HCT116 (cell line): ENCODE results near the gene KRT86. TPM values are rescaled to one million over a fixed set of nuclear protein-coding genes. Genes with fewer than 3 reads are reported as not detected.

Experiments
- ATAC-seq: fragments of 200-7000 bp; cut with Tn5 transposase; 2 replicates; pipeline ENCODE4 v1.9.1; 2020; ENCODE audit warnings: mild to moderate bottlenecking, moderate library complexity
- BruUV-seq: library from RNA; stranded (reverse); fragments of 400-500 nt; replicated peaks from 2 replicates; lab custom pipeline; 2021; lab: Mats Ljungman, UMichigan
- CTCF ChIA-PET: fragments of 300-600 bp; sonication (Branson Sonifier 250); formaldehyde crosslinking; loops from one replicate; lab custom pipeline; 2021; ENCODE audit warnings: antibody characterized with exemption; lab: Charles Lee
- POLR2A ChIA-PET: fragments of 300-600, 350-600 bp; sonication (Branson Sonifier 250); formaldehyde crosslinking; loops from one replicate; lab custom pipeline; 2021; ENCODE audit warnings: antibody characterized with exemption; lab: Charles Lee
- RAD21 ChIA-PET, 2 experiments: fragments of 300-600 bp; sonication (Branson Sonifier 250); formaldehyde crosslinking; loops; one replicate each; lab custom pipeline; 2023; ENCODE audit warnings: low total read pairs in 2 of 2; ENCODE audit not compliant: uncharacterized antibody in 2 of 2, unreplicated experiment in 2 of 2, low non-redundant PET in 1 of 2; lab: Charles Lee
- DNase-seq: peaks from one replicate; pipeline ENCODE4 v3.0.0-alpha.2; 2010; ENCODE audit warnings: low read depth, low spot score
- H2AFZ ChIP-seq: fragments of 200-600 bp; shearing (Covaris generic), sonication (generic); 2 replicates; pipeline ENCODE4 v1.6.1; 2017; ENCODE audit warnings: low read depth, mixed run types, mixed read lengths, antibody characterized with exemption, low read length; ENCODE audit not compliant: poor library complexity, severe bottlenecking
- H3K27ac ChIP-seq: 2 replicates; pipeline ENCODE4 v1.5.1; 2012; ENCODE audit warnings: low read depth, low read length
- H3K27me3 ChIP-seq: fragments of 200-600 bp; sonication (generic); 2 replicates; pipeline ENCODE4 v1.6.1; 2016; ENCODE audit warnings: mixed run types, low read length, mixed read lengths; ENCODE audit not compliant: insufficient read depth
- H3K36me3 ChIP-seq, 2 experiments: fragments of 200-500 bp in 1 of 2; fragments of 200-600 bp in 1 of 2; sonication (Bioruptor generic) in 1 of 2; sonication (generic) in 1 of 2; 2 replicates each; pipeline versions ENCODE4 v1.5.1 to v1.6.1; 2014 to 2016; ENCODE audit warnings: low read length in 2 of 2, inconsistent platforms in 1 of 2, mixed read lengths in 1 of 2, mixed run types in 1 of 2; ENCODE audit not compliant: insufficient read depth in 2 of 2, control insufficient read depth in 1 of 2
- H3K4me1 ChIP-seq, 2 experiments: fragments of 200-600 bp in 1 of 2; sonication (generic) in 1 of 2; 2 replicates each; pipeline versions ENCODE4 v1.5.1 to v1.6.1; 2012 to 2017; ENCODE audit warnings: low read length in 2 of 2, inconsistent platforms in 1 of 2, mild to moderate bottlenecking in 1 of 2, mixed read lengths in 1 of 2, mixed run types in 1 of 2, moderate library complexity in 1 of 2; ENCODE audit not compliant: insufficient read depth in 2 of 2, control insufficient read depth in 1 of 2
- H3K4me2 ChIP-seq: fragments of 200-600 bp; sonication (generic); 2 replicates; pipeline ENCODE4 v1.6.1; 2017; ENCODE audit warnings: mixed run types, low read length, mixed read lengths
- H3K4me3 ChIP-seq, 2 experiments: fragments of 200-600 bp in 1 of 2; sonication (generic) in 1 of 2; replicated peaks in 1 of 2; 2 replicates each; pipeline ENCODE4 v1.5.1; 2011 to 2016; ENCODE audit warnings: low read length in 2 of 2, control low read depth in 1 of 2, low read depth in 1 of 2, mild to moderate bottlenecking in 1 of 2, mixed read lengths in 1 of 2, mixed run types in 1 of 2
- H3K79me2 ChIP-seq: fragments of 200-600 bp; sonication (generic); 2 replicates; pipeline ENCODE4 v1.6.1; 2017; ENCODE audit warnings: mild to moderate bottlenecking, mixed run types, low read length, moderate library complexity, mixed read lengths; ENCODE audit not compliant: insufficient read depth
- H3K9ac ChIP-seq: fragments of 200-600 bp; sonication (generic); 2 replicates; pipeline ENCODE4 v1.6.1; 2016; ENCODE audit warnings: low read length, mixed read lengths
- H3K9me2 ChIP-seq: fragments of 200-600 bp; sonication (generic), shearing (Covaris generic); 2 replicates; pipeline ENCODE4 v1.6.1; 2017; ENCODE audit warnings: mixed run types, mild to moderate bottlenecking, moderate library complexity; ENCODE audit not compliant: insufficient read depth
- H3K9me3 ChIP-seq, 2 experiments: fragments of 200-500 bp in 1 of 2; fragments of 200-600 bp in 1 of 2; sonication (Bioruptor generic) in 1 of 2; sonication (generic) in 1 of 2; 2 replicates each; pipeline ENCODE4 v1.6.1; 2014 to 2017; ENCODE audit warnings: low read length in 2 of 2, mixed read lengths in 2 of 2, inconsistent platforms in 1 of 2, low read depth in 1 of 2, mild to moderate bottlenecking in 1 of 2, mixed run types in 1 of 2, moderate library complexity in 1 of 2; ENCODE audit not compliant: control insufficient read depth in 1 of 2, insufficient read depth in 1 of 2
- H4K20me1 ChIP-seq: fragments of 200-600 bp; sonication (generic), shearing (Covaris generic); 2 replicates; pipeline ENCODE4 v1.6.1; 2017; ENCODE audit warnings: mixed run types, mild to moderate bottlenecking, moderate library complexity; ENCODE audit not compliant: insufficient read depth
- CBX3 ChIP-seq: IDR thresholded peaks from 2 replicates; pipeline ENCODE4 v1.6.1; 2012; ENCODE audit warnings: low read depth
- EZH2phosphoT487 ChIP-seq: fragments of 200-600 bp; IDR thresholded peaks from 2 replicates; pipeline ENCODE4 v1.6.1; 2018; ENCODE audit warnings: antibody characterized with exemption, borderline replicate concordance
- FOSL1 ChIP-seq: IDR thresholded peaks from 2 replicates; pipeline ENCODE4 v1.6.1; 2012; ENCODE audit warnings: low read depth
- JUND ChIP-seq: IDR thresholded peaks from 2 replicates; pipeline ENCODE4 v1.6.1; 2012
- POLR2A ChIP-seq: IDR thresholded peaks from 2 replicates; pipeline ENCODE4 v1.7.0; 2011; ENCODE audit warnings: borderline replicate concordance; ENCODE audit not compliant: insufficient read depth, insufficient read length; ENCODE audit errors: extremely low read depth
- POLR2AphosphoS5 ChIP-seq: IDR thresholded peaks from 2 replicates; pipeline ENCODE4 v1.6.1; 2011; ENCODE audit warnings: mild to moderate bottlenecking, low read depth, low read length, moderate library complexity
- SP1 ChIP-seq: IDR thresholded peaks from 2 replicates; pipeline ENCODE4 v1.6.1; 2012; ENCODE audit warnings: low read depth
- YY1 ChIP-seq: IDR thresholded peaks from 2 replicates; pipeline ENCODE4 v1.6.1; 2011; ENCODE audit warnings: low read length, low read depth, moderate library complexity, mild to moderate bottlenecking; ENCODE audit not compliant: insufficient replicate concordance; ENCODE audit errors: extremely low read depth
- intact Hi-C: fragments of 100-400 bp; cut with micrococcal nuclease; formaldehyde crosslinking; loops from 2 replicates; pipeline ENCODE4 v1.10.0; 2022
- total RNA-seq: library from RNA; stranded (reverse); gene quantifications from one replicate; pipeline ENCODE4 v1.2.1, GENCODE V29; 2021; ENCODE audit not compliant: unreplicated experiment
- TF ChIP-seq, protein P1 (sequence below): IDR thresholded peaks from 2 replicates; pipeline ENCODE4 v1.6.1; 2012

Gene KRT86
- total RNA-seq, 1 experiment from 2014 or later, result 1.5 TPM

DNA sequence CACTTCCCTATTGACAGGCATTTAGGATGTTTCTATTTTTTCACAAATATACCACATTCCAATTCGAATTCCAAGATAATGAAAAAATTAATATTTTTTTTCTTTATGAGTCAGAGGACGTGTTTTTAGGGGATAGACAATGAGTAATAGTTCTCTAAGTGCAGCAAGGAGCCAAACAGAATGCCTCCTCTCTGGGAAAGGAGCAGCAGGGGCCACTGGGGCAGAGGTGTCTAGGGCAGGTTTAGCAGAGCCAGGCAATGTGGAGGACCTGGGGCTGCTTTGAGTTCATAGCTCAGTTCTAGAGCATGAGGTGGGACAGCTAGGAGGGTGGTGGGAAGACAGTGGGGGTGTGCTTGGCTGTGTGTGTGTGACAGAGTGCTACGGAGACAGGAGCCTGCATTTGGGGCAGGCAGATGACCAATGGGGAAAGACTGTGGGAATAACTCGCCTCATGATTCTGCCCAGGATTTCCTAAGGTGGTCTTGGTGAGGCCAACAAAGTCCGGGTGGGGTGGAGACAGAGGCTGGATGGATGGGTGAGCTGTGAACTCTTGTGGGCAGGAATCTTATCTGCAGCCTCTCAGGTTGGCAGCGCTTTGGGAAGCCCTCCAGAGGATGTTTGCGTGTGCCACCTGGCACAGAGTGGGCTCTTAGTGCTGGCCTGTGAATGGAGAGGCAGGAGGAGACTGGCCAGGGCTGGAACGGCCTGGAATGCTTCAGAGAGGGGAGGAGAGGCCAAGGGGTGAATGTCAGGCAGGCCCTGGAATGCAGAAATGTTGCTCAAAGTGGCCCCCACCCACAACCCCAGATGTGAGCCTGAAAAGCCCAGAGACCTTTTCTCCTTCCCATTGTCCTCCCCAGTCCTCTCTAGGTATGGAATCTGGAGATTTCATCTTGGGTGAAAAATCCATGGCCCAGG lies 43.8 kb upstream of the KRT86 start:
- Histone ChIP-seq H3K9ac (peak overlapping the region; percentile 57), H3K27me3 (no peaks in the 10 kb centered on the region), H3K9me2 (no peaks in the 10 kb centered on the region), H3K4me3 (peak overlapping the region in 1 of 2 experiments; percentile 38; a peak in 2 of 4 replicates), H4K20me1 (no peaks in the 10 kb centered on the region), H3K9me3 (no peaks in the 10 kb centered on the region)
- DNase-seq, result no peak
- BruUV-seq, result no TSS peak
- RAD21 ChIA-PET, result no interaction called here
- CTCF ChIA-PET, result interaction anchor here (1.0 to 2.5 kb wide), 3 partner anchors 9 to 25 kb away, joined by 3 to 8 read pairs (median 5); no protein-coding TSS in a partner anchor
- no peak for TF ChIP-seq CBX3
- no peak for TF ChIP-seq EZH2phosphoT487
- TF ChIP-seq, protein P1, sequence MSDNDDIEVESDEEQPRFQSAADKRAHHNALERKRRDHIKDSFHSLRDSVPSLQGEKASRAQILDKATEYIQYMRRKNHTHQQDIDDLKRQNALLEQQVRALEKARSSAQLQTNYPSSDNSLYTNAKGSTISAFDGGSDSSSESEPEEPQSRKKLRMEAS, result no peak
- peak; percentile 84 for TF ChIP-seq SP1
- TF ChIP-seq FOSL1, result peak; percentile 85
- TF ChIP-seq POLR2AphosphoS5, result peak; percentile 35; the same call in 1 of the 2 replicates
- no peak for TF ChIP-seq POLR2A
- peak; percentile 37 for TF ChIP-seq YY1
- peak; percentile 71 for TF ChIP-seq JUND
- TF ChIP-seq, all 23 proteins: peak for 5
- no peaks in the 10 kb centered on the region for H3K79me2 ChIP-seq
- H3K4me2 ChIP-seq, result peak overlapping the region; percentile 71
- H3K36me3 ChIP-seq, result no peaks in the 10 kb centered on the region
- POLR2A ChIA-PET, result interaction anchor here (1.7 kb wide), 1 partner anchor 50 kb away, joined by 6 read pairs; no protein-coding TSS in a partner anchor
- intact Hi-C loops, result no loop called here
- peak overlapping the region; percentile 56 for H3K27ac ChIP-seq
- H2AFZ ChIP-seq, result no peak overlapping the region
- ATAC-seq, result peak; percentile 69
- H3K4me1 ChIP-seq, result peaks cover 32 to 93% of the 10 kb centered on the region in 2 experiments
